Sigmoid colon (tissue), 7 donors: ENCODE data around the gene SRRM3. TPM values are rescaled to one million over a fixed set of nuclear protein-coding genes. Genes with fewer than 3 reads are reported as not detected.
"Not testable (repeated sequence)": the region's sequence is repeated elsewhere in the genome, so short reads cannot be mapped to it uniquely, and the experiment has no call there.

ENCODE experiments used
- DNase-seq: peaks from one replicate; pipeline ENCODE4 v3.0.0-alpha.2; 2019
- H3K27ac ChIP-seq, 4 donors: fragments of 200-600 bp; sonication (generic); one replicate each; pipeline ENCODE4 v1.5.1; 2016 to 2019; ENCODE audit warnings: mild to moderate bottlenecking in 1 of 4
- H3K27me3 ChIP-seq, 3 donors: fragments of 200-600 bp; sonication (generic); one replicate each; pipeline ENCODE4 v1.5.1; 2019; ENCODE audit warnings: mild to moderate bottlenecking in 1 of 3
- H3K36me3 ChIP-seq, 4 donors: fragments of 200-600 bp; sonication (generic); one replicate each; pipeline ENCODE4 v1.5.1; 2016 to 2019
- H3K4me1 ChIP-seq, 4 donors: fragments of 200-600 bp; sonication (generic); one replicate each; pipeline ENCODE4 v1.5.1; 2017 to 2019
- H3K4me3 ChIP-seq, 4 donors: fragments of 200-600 bp; sonication (generic); one replicate each; pipeline ENCODE4 v1.5.1; 2017 to 2019; ENCODE audit warnings: mild to moderate bottlenecking in 2 of 4, moderate library complexity in 1 of 4
- H3K9me3 ChIP-seq, 4 donors: fragments of 200-600 bp in 3 of 4; sonication (generic) in 3 of 4; one replicate each; pipeline versions ENCODE4 v1.5.1 to v1.6.1; 2013 to 2019
- EP300 ChIP-seq, 4 donors: sonication (generic); formaldehyde crosslinking; IDR thresholded peaks; one replicate each; pipeline ENCODE4 v1.6.1; 2017; ENCODE audit warnings: antibody characterized with exemption in 4 of 4
- POLR2A ChIP-seq, 2 donors: fragments of 450-650 bp; IDR thresholded peaks; one replicate each; pipeline ENCODE4 v1.6.1; 2016; ENCODE audit warnings: antibody characterized with exemption in 2 of 2, mild to moderate bottlenecking in 2 of 2, moderate library complexity in 2 of 2
- POLR2AphosphoS5 ChIP-seq, 4 donors: sonication (generic); formaldehyde crosslinking; IDR thresholded peaks; one replicate each; pipeline ENCODE4 v1.6.1; 2017; ENCODE audit warnings: antibody characterized with exemption in 4 of 4
- WGBS, 2 donors: extraction: QIAGEN DNeasy Blood & Tissue Kit; methylation state at CpG; one replicate each; pipeline ENCODE4 v1.1.7; 2013; 5-methylcytosine and 5-hydroxymethylcytosine counted together
- intact Hi-C: fragments of 100-400 bp; cut with DNase I; formaldehyde crosslinking; loops from one replicate; pipeline ENCODE4 v1.15.1; 2023
- polyA plus RNA-seq, 3 donors: library from polyadenylated mRNA; stranded (reverse); fragments of 200-250 nt; gene quantifications; one replicate each; pipeline ENCODE4 v1.2.3, GENCODE V29; 2013
- total RNA-seq, 4 donors: library from RNA; depleted of rRNA; stranded (reverse); fragments of >200 nt; gene quantifications; one replicate each; pipeline ENCODE4 v1.1.0, GENCODE V29; 2016
- TF ChIP-seq, protein P1 (sequence below), 4 experiments: fragments of 450-650 bp in 3 of 4; fragments of 200-600 bp in 1 of 4; IDR thresholded peaks; one replicate each; pipeline ENCODE4 v1.5.1; 2016 to 2019; ENCODE audit warnings: antibody characterized with exemption in 4 of 4, mild to moderate bottlenecking in 3 of 4, moderate library complexity in 2 of 4
- donor health status: healthy with polysubstance abuse.
- donor health status: Bipolar disorder and iron deficiency.
- donor health status: healthy.

Gene SRRM3
- total and polyA plus RNA-seq, 7 donors = 1.4 to 16.1 (median 2.2) TPM

DNA sequence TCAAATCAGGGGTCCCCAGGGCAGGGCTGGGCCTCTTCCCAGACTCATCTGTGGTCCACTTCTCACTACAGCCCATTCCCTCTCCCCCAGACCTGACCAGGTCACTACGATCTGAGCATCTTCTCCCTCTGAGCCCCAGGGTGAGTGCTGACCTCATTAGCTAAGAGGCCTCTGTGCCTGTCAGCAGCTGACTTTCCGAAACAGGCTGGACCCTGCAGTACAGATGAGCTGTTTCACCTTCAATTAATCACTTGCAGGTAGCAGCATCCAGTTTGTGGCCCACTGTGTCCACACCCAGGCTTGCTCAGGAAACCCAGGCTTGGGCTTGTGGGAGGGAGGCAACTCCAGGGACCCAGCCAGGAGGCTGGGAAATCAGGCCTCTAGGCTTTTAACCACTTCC is 24.3 kb downstream of the SRRM3 start:
- intact Hi-C loops = no loop called here
- Histone ChIP-seq H3K4me1 (no peaks in the 10 kb centered on the region), H3K4me3 (no peak overlapping the region), H3K27me3 (peaks cover 10 to 60% (median 36%) of the 10 kb centered on the region in 3 donors), H3K9me3 (no peaks in the 10 kb centered on the region), H3K36me3 (no peaks in the 10 kb centered on the region), H3K27ac (no peak overlapping the region)
- 58 to 64% methylated on average over 2 of the region's 2 CpGs for WGBS, 2 donors
- no peak for TF ChIP-seq POLR2AphosphoS5 (IDR thresholded peaks at IDR 0.05)
- no peak for DNase-seq

DNA sequence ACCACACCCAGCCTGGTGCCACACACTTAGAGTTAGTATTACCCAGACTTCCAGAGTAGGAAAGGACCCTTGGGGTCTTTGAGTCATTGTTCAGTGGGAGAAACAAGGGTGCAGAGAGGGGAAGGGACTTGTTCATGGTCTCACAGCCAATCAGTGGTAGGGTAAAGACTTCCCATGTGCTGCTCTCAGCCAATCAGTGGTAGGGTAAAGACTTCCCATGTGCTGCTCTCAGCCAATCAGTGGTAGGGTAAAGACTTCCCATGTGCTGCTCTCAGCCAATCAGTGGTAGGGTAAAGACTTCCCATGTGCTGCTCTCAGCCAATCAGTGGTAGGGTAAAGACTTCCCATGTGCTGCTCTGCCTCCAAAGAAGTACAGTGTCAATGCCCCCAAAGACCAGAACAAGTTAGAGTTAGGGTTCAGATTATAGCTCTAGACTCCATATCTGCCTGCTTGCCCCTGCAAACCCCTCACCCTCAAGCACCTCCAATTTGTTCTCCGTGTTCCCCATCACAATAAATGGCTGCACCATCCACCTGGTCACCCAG is 25.3 kb downstream of the SRRM3 start:
- H3K4me3 ChIP-seq, H3K9me3 ChIP-seq, DNase-seq, H3K36me3 ChIP-seq, H3K4me1 ChIP-seq, intact Hi-C loops, H3K27ac ChIP-seq: not testable (repeated sequence)
- 80% methylated on average over 1 of the region's 1 CpG for WGBS, 2 donors
- H3K27me3 ChIP-seq = peaks cover 10 to 70% (median 46%) of the 10 kb centered on the region in 3 donors

DNA sequence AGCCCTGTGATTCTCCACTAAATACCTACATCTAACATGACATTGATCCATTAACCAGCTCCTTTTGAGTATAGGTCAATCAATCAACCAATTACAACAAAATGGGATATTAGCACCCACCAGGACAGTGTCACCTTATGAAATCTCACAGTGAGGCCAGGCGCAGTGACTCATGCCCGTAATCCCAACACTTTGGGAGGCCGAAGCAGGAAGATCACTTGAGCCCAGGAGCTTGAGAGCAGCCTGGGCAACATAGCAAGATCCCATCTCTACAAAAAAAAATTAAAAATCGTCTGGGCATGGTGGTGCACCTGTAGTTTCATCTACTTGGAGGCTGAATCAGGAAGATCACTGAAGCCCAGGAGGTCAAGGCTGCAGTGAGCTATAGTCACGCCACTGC is 28.5 kb downstream of the SRRM3 start:
- Histone ChIP-seq H3K4me3 (no peak overlapping the region), H3K27me3 (peaks cover 20 to 85% (median 70%) of the 10 kb centered on the region in 3 donors), H3K36me3 (no peaks in the 10 kb centered on the region), H3K9me3 (no peaks in the 10 kb centered on the region), H3K4me1 (peaks cover 0 to 7% (median 6%) of the 10 kb centered on the region in 4 donors), H3K27ac (no peak overlapping the region)
- 78 to 79% methylated on average over 5 of the region's 5 CpGs for WGBS, 2 donors
- no peak for DNase-seq
- no peak for TF ChIP-seq EP300 (IDR thresholded peaks at IDR 0.05)
- TF ChIP-seq, protein P1, sequence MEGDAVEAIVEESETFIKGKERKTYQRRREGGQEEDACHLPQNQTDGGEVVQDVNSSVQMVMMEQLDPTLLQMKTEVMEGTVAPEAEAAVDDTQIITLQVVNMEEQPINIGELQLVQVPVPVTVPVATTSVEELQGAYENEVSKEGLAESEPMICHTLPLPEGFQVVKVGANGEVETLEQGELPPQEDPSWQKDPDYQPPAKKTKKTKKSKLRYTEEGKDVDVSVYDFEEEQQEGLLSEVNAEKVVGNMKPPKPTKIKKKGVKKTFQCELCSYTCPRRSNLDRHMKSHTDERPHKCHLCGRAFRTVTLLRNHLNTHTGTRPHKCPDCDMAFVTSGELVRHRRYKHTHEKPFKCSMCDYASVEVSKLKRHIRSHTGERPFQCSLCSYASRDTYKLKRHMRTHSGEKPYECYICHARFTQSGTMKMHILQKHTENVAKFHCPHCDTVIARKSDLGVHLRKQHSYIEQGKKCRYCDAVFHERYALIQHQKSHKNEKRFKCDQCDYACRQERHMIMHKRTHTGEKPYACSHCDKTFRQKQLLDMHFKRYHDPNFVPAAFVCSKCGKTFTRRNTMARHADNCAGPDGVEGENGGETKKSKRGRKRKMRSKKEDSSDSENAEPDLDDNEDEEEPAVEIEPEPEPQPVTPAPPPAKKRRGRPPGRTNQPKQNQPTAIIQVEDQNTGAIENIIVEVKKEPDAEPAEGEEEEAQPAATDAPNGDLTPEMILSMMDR (IDR thresholded peaks at IDR 0.05) = no peak
- no peak for TF ChIP-seq POLR2AphosphoS5 (IDR thresholded peaks at IDR 0.05)
- no peak for TF ChIP-seq POLR2A (IDR thresholded peaks at IDR 0.05)
- intact Hi-C loops = no loop called here

DNA sequence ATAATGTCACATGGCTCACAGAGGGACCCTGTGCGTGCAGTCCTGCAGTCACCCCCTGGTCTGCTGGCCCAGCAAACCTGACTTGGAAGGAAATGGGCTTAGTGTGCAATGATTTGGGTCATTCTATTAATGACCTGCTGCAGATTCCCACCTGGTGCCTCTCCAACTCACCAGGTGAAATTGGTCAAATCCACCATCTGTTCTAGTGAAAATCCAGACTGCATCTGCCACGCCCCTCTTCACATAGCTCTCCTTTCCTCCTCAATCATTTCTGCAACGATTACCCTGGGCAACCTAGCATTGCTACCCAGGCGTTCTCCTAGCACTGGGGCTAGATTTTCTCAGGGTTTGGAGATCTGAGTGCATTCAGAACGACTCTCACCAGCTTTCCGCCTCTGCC is 29.4 kb downstream of the SRRM3 start:
- peaks cover 0 to 8% (median 6%) of the 10 kb centered on the region in 4 donors for H3K4me1 ChIP-seq
- DNase-seq = no peak
- H3K9me3 ChIP-seq = no peaks in the 10 kb centered on the region
- H3K36me3 ChIP-seq = no peaks in the 10 kb centered on the region
- intact Hi-C loops = no loop called here
- H3K4me3 ChIP-seq = no peak overlapping the region
- WGBS, 2 donors = 58 to 68% methylated on average over 6 of the region's 6 CpGs
- TF ChIP-seq POLR2AphosphoS5 (IDR thresholded peaks at IDR 0.05) = no peak
- TF ChIP-seq, protein P1 (IDR thresholded peaks at IDR 0.05) = no peak
- TF ChIP-seq EP300 (IDR thresholded peaks at IDR 0.05) = no peak
- no peak for TF ChIP-seq POLR2A (IDR thresholded peaks at IDR 0.05)
- no peak overlapping the region for H3K27ac ChIP-seq
- H3K27me3 ChIP-seq = peaks cover 13 to 85% (median 65%) of the 10 kb centered on the region in 3 donors

DNA sequence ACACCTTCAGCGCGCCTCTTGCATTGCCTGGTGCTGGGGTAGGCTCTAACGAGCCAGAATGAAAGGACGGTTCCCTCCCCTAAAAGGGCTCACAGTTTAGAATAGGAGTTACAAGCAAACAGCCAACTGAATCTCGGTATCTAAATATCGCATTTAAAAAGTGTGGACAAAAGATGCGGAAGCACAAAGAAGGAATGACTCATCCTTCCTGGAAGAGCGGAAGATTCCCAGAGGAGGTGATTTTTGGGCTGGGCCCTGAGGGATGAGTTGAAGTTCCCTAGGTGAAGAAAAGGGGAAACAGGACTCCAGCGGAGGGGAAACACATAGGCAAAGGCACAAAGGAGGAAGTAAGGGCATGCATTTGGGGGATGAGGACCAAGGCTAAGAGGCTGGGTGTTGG is 29.9 kb downstream of the SRRM3 start:
- intact Hi-C loops = no loop called here
- no peak overlapping the region for H3K27ac ChIP-seq
- 45 to 47% methylated on average over 9 of the region's 9 CpGs for WGBS, 2 donors
- TF ChIP-seq EP300 (IDR thresholded peaks at IDR 0.05) (no peak), POLR2AphosphoS5 (IDR thresholded peaks at IDR 0.05) (no peak), POLR2A (IDR thresholded peaks at IDR 0.05) (no peak)
- TF ChIP-seq, protein P1 (IDR thresholded peaks at IDR 0.05) = no peak
- H3K36me3 ChIP-seq = no peaks in the 10 kb centered on the region
- no peak overlapping the region for H3K4me3 ChIP-seq
- no peaks in the 10 kb centered on the region for H3K9me3 ChIP-seq
- DNase-seq = no peak
- peaks cover 0 to 8% (median 6%) of the 10 kb centered on the region in 4 donors for H3K4me1 ChIP-seq
- H3K27me3 ChIP-seq = peaks cover 10 to 86% (median 60%) of the 10 kb centered on the region in 3 donors

DNA sequence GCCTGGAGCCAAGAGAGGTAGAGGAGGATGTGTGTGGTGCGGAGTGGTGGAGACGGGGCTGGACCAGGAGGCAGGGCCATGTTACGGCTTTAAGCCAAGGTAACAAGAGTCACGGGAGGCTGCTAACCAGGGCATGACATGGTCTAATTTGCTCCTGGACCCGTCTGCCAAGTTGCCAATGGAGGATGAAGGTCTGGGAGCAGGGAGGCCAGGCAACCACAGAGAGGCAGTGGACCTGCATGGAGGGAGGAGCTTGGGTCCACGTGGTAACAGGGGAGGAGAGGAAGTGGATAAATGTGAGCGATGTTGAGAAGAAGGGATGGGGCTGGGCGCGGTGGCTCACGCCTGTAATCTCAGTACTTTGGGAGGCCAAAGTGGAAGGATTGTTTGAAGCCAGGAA is 31.0 kb downstream of the SRRM3 start:
- Histone ChIP-seq H3K27me3 (peaks cover 10 to 90% (median 53%) of the 10 kb centered on the region in 3 donors), H3K27ac (no peak overlapping the region), H3K9me3 (no peaks in the 10 kb centered on the region), H3K36me3 (no peaks in the 10 kb centered on the region), H3K4me1 (peaks cover 0 to 8% (median 6%) of the 10 kb centered on the region in 4 donors), H3K4me3 (no peak overlapping the region)
- intact Hi-C loops = no loop called here
- DNase-seq = no peak
- WGBS, 2 donors = 60 to 72% methylated on average over 10 of the region's 10 CpGs
- TF ChIP-seq POLR2AphosphoS5 (IDR thresholded peaks at IDR 0.05) = no peak
